GM21381 (cell line): ENCODE results near the gene C16orf90.
"Not testable (repeated sequence)": the region's sequence is repeated elsewhere in the genome, so short reads cannot be mapped to it uniquely, and the experiment has no call there.

Source experiments
- ATAC-seq: cut with Tn5 transposase; IDR thresholded peaks from one replicate; pipeline ENCODE4 v1.9.1; 2021; ENCODE audit warnings: mild to moderate bottlenecking, moderate library complexity; ENCODE audit not compliant: unreplicated experiment

The C16orf90 gene, protein sequence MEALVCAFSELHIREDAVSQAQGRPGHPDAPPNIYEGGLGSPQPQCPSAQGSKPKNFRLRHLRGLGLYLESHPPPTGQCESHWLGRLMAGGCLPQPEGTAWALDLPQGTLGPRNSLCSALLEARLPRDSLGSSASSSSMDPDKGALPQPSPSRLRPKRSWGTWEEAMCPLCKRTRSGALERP

DNA sequence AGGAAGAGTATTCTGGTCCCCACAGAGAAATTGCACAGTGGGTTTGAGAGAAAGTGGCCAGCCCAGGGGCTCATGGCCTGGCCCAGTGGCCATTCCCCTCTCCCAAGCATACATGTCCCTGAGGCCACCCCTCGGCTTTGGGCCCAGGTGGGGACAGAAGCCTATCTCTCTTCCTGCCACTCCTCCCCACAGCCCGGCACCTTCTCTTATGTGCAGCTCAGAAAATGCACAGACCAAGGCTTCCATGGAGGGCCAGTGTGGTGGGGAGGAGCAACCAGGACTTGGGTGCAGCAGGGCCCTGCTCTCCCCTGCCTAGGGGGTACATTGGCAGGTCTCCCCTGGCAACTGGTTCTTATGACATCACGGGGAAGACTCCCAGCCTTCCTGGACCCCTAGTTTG is at the start of gene C16orf90:
TSS of gene C16orf90 (minus strand) at position 314 of the 400 bp plus-strand sequence. CDS start at position 246, 68 bp downstream.
- ATAC-seq: no peak

DNA sequence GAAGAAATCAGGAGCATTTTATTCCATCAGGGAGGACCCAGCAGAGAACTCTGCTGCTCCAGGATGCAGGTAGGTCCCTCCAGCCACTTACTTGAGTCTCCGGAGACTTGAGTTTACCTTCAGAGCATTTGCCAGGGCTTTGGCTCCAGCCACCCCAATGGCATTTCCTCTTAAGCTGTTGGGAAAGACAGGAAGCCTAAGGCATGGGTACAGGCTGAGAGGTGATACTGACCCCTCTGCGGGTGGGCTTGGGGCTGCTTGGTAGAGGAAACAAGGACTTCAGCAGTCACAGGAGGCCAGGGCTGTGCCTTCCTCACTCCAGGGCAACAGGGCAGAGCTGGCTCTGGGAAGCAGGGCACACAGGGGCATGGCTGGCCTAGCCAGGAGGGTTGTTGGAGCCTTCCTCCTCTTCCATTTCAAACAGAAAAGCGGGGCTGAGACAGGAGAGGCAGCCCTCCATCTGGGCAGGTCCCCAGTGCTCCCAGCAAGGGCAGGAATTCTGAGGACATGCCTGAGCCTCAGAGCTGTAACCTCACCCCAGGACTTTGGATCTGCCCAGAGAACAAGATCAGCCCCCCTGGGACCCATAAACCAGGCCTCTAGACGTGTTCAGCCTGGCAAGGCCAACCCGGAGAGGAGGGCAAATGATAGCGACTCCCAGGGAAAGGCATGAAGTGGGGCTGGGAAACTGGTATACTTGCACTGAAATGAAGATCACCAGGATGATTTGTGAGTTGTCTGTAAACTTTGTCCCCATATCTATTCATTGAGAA is 47.5 kb upstream of the C16orf90 start:
- no peak for ATAC-seq

DNA sequence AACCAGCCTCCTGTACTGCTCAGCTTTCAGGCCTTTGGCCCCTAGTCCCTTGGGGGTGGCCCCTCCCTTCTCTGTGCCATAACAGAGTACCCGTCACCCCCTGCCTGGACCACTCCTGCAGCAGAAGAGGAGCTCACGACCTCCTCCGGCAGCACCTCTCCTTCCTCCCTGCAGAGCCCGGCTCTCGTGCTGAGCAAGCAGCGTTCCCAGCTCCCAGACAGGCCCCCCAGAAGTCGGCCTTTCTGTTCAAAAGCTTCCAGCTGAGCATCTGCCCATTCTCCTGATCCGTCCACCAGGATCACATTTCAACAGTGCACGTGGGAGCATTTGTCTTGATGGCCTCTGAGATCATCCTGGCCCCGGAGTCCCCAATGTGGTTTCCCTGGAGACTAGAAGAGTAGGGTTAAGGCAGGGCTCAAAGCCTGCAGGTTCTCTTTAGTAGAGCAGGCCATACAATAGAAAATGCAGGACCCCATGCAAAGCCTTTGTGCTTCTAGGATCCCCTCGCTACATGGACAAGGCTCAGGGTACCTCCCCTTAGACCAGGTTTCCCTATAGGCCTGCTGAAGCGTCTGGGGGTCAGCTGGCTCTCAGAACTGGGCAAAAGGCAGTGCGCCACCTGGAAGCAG is 46.4 kb upstream of the C16orf90 start:
- ATAC-seq: no peak

DNA sequence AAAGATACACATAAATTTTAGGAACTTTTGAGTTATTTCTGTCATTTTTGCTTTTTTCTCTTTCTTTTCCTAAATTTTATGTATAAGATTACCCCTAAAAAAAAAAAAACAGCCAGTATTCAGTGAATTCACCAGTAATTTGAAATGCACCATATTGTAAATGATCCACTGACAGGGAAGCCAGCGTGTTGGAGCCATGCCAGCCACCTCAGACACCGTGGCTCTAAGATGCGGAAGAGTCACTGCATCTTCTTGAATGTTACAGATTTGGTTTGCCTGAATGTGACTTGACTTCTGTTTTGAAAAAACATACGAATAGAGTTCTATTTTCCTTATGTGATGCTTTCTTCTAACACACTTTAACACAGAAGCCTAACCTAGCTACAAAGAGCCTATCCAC is 42.9 kb upstream of the C16orf90 start:
- ATAC-seq: no peak

DNA sequence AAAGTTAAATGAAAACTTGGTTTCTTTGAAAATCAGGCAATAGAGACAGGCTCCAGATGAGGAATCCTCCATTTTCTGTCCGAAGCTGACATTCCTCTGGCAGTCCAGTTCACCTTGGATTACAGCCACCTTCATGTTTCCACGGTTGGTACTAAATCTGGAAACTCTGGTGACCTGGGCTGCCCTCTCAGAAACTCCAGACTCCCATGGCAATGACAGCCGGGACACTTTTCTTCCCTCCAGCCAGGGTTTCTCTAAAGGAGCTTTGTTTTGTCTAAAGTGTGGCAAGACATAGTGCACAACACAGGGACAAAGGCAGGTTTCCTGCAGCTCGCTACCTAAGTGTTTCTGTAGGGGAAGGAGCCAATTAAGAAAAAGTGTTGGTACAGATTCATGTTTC is 41.6 kb upstream of the C16orf90 start:
- no peak for ATAC-seq

DNA sequence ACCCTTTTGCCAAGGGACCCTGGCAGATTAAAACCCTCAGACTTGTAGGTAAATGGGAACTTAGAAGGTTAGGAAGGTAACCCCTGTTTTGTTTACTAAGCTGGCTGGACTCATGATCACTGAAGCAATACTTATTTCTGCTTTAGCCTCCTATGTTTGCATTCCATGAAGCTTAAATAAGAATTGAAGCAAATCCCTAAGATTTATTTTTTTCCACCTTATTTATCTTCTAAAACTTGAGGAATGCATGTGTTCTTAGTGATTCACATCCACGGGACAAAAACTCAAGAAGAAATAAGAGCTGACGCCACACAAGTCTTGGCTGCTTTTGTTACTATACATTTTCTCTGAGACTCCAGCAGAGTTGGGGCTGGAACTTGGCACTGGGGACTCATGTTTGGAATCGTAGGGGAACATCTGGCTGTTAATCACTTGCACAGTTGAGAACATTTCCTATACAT is 41.0 kb upstream of the C16orf90 start:
- no peak for ATAC-seq

DNA sequence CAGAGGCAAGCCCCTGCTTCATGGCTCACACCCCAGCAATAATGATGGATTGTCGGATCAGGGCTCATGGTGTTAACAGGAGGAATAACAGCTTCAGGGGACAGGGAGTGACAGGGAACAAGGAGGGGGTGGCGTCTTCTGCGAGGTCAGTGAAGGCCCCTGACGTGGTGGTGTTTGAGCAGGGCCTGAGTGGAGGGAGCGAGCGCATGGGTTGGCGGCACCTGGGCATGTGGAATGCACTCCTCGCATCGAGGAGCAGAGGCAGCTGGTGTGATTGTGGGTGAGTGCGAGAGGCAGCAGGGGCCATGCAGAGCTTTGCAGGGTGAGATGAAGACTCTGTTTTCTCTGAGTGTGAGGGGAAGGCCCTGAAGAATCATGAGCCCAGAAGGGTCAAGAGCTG is 38.8 kb upstream of the C16orf90 start:
- ATAC-seq: no peak

DNA sequence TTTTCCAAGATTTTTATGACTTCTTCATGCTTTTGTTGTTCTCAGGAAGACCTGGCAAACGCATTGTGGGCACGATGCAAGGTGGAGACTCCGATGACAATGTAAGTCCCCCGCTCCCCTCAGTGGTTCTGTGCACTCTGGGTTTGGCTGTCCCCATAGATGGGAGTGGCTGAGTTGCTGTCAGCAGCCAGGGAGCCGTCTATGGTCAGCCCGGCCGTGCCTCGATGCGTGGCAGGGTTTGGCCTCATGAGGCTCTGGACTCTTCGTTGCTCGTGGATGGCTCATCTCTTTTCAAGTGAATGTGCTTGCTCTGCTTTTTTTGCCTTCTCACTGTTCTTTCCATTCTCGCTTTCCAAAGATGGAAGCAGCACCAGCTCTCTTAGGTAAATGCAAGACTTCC is 37.5 kb upstream of the C16orf90 start:
- ATAC-seq: no peak

DNA sequence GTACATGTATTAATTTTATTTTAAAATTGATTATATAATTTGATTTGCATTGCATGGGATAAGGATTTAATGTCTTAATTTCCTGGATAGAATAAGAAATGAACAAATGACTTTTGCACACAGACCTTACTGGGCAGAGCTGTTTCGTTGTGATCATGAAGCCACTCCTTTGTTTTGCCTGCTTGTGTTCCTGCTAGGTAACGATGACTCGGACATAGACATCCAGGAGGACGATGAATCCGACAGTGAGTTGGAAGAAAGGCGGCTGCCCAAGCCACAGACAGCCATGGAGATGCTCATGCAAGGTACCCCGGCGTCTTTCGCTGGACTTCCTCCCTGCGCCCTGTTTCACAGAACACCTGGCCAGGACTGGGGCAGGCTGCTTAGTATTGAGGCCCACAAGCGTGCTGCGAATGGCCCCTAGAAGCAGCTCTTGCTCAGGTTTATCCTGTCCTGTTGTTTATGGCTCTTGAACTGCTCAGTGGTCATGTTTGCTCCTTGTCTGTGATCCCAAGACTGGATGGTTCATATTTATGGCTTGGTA is 35.2 kb upstream of the C16orf90 start:
- ATAC-seq: no peak

DNA sequence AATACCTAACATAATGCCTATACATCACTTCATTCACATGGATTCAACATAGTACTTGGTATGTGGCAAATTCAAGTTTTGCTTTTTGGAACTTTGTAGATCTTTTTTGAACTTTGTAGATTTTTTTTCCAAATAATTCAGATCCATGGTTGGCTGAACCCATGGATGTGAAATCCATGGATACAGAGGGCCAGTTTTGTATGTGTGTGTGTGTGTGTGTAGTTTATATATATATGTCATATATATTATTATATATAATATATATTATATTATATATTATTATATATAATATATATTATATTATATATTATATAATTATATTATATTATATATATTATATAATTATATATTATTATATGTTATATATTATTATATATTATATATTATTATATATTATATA is 33.9 kb upstream of the C16orf90 start:
- ATAC-seq: no peak

DNA sequence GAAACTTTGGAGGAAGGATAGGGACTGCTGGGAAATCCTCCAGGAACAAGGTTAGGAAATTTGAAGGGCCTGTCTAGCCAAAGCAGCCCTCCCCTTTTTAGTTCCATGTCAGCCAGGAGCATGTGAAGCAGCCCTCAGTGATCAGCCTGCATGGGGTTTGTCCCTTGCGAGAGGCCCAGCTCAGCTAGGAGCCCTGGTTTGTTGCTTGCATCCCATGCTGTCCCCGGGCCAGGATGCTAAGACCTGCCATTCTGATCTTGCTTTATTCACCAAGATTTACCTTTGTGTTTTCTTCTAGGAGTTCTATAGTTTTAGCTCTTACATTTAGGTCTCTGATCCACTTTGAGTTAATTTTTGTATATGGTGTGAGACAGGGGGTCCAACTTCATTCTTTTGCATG is 33.1 kb upstream of the C16orf90 start:
- ATAC-seq: no peak

DNA sequence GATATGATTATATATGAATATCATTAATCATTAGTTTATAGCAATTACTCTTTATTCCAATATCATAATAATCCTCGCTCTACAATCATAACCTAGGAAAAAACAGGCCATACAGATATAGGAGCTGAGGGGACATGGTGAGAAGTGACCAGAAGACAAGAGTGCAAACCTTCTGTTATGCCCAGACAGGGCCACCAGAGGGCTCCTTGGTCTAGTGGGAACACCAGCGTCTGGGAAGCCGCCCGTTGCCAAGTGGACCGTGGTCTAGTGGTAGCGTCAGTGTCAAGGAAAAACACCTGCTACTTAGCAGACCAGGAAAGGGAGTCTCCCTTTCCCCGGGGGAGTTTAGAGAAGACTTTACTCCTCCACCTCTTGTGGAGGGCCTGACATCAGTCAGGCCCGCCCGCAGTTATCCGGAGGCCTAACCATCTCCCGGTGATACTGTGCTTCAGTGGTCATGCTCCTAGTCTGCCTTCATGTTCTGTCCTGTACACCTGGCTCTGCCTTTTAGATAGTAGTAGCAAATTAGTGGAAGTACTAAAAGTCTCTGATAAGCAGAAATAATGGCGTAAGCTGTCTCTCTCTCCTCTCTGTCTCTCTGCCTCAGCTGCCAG is 32.0 kb upstream of the C16orf90 start:
- not testable (repeated sequence) for ATAC-seq

DNA sequence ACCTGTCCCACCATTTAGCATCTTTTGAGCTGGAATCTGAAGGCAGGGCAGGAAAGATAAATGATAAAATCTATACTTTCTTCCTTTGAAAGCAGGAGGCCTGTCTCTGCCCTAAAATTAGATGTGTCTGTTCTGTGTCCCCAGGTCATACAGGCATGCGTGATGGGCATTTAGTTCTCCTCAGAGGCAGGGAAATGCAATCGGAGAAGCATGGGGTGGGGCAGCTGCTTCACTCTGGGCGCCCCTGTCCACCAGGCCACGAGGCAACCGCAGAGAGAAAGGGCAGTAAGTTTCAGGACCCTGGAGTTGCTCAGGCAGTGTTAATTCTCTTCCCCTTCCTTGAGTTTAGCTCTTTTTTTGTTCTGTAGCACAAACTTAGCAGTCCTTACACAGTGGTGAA is 30.7 kb upstream of the C16orf90 start:
- ATAC-seq: no peak

DNA sequence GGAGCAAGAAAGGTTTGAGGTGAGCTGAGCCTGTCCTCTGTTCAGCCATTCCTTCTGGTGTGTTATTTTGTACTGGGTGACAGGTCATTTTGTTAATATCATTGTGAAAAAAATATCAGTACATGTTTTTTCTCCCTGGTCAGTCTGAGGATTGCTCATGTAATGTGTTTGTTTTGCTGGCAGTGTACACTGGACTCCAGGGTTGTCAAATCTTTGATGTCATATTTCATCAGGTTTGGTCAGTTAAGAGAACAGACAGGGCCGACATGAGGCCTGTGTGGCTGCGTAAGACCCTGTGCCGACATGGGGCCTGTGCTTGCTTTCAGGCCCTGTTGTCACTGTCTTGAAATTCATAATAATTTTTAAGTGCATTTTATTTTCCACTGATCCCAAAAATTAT is 28.0 kb upstream of the C16orf90 start:
- ATAC-seq: no peak

DNA sequence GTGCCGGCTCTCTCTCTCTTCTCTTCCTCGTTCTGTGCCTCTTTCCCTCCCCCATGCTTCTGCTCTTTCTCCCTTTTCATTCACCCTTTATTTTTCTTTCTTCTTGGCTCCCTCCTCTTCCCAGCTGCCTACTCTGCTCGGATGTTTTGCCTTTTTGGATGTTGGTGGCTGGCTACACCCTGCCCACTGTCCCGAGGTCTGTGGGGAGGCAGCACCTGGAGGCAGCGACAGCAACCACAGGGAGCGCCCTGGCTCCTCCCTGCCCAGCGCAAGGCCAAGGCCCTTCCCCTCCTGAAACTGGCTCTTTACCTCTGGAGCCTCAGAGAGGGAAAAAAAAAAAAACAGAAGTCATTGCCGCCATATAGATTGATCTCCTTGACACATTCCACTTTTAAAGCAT is 25.6 kb upstream of the C16orf90 start:
- no peak for ATAC-seq

DNA sequence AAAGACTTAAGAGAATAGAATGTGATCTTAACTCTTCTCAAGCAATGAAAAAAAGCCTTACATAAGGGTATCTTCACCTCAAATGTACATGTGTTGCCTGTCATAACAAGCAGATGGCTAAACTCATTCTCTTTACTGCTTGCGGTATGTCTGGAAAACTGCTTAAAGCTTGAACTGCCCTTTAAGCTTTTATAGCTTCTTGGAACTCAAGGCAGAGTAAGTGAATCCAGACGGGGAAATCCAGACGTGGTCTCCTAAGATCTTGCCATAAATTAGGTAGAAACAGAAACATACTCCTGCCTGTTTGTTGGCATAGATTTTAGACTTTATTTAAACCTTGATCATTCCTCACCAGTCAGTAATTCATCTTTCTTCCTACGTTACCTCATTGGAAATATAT is 25.1 kb upstream of the C16orf90 start:
- ATAC-seq: no peak

DNA sequence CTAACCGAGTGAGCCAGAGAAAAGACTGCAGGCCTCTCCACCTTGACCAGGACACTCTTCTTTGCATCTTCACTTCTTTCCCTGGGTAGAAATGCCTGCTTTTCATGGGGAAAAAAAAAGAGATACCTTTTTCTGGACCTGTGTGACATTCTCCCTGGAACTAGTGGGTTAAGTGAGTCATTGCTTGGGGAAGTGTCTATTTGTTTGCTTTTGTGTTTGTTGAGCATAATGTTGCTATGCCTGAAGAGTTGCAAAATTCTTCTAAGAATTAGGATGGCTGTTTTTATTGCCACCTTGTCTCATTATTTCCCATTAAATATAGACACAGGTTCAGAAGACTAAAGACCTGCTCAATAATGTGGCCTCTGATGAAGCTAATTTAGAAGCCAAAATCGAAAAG is 24.3 kb upstream of the C16orf90 start:
- ATAC-seq: no peak

DNA sequence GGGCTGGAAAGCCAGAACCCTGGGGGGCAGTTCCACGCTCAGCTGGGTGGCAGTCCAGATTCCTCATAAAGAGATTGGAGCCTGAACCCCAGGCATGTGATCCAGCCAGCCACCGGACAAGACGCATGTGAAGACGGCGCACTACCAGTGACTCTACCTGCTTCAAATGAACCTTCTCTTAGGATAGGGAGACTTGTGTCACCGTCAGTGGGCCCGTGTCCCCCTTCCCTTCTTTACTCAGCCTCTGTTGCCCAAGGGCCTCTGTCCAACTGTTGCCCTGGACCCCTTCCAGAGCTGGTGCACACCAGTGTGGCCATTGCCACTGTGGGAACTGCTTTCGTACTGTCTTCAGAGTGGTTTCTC is 23.7 kb upstream of the C16orf90 start:
- no peak for ATAC-seq

DNA sequence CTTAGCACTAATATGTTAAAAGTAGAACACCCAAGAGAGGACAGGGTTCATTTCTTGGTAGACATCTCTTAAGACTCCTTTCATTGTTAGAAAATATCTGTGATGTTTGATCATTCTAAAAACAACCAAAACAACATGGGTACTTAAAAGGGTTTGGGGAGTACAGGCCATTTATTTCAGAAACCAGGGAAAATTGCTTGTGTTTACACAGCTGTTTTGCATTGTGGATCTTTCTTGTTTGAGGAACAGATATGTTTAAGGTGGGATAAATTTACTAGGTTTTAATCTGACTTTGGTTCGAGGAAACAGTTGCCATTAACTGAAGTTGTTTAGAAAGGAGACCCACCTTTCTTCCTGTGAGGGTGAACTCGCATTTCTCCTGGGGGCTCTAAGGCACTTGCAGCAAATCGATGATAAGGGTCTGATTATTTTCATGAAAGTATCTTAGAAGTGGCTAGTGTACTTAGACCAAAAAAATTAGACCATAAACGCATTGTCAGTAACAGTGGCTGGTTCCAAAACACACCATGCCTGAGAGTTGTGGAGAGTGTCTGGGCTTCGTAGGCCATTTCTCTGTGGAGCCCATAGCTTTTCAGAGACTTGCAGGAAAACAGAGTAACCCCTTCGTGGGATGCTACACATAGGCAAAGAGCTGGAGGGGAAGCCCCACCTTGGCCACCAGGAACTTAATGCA is 23.1 kb upstream of the C16orf90 start:
- no peak for ATAC-seq

DNA sequence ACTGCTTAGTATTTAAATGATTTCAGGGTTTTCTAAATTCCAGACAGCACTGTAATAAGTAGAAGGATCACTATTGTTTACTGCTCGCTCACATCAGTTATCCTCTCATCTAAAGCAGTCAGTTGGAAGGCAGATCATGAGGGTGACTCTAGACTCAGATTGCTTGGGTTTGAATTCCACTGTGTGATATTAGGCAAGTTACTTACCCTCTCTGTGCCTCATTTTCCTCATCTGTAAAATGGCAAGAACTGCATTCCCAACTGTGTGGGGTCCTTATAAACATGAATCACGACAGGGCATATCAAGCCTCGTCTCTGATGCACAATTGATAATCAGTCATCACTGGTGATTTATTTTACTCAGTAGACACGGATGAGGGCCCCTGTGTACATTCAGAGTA is 20.6 kb upstream of the C16orf90 start:
- no peak for ATAC-seq

DNA sequence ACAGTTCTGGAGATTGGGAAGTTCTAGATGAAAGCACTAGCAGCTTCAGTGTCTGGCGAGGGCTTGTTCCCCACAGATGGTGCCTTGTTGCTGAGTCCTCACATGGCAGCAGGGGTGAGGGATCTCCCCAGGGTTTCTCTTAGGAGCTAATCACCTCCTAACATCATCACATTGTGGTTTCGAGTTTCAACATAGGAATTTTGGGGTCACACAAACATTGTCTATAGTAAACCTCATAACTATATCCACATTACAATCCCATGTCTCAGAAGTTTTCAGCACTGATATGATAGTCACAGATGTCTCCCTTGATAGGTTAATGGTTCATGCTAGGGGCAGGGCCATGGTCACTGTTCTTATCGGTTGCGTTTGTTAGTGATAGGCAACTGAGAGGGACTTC is 19.3 kb upstream of the C16orf90 start:
- no peak for ATAC-seq
